Middle frontal gyrus (tissue), 1 donor: ENCODE measurements around the gene SUV39H1.

Source experiments
- DNase-seq: peaks from one replicate; pipeline ENCODE4 v3.0.0-alpha.2; 2015; ENCODE audit warnings: low spot score; ENCODE audit errors: extremely low spot score

SUV39H1 gene

GRCh38 chrX:48714573-48714972, 18.0 kb downstream of the SUV39H1 start:
- DNase-seq: no peak

GRCh38 chrX:48715072-48715471, 18.5 kb downstream of the SUV39H1 start:
- no peak for DNase-seq

GRCh38 chrX:48715876-48716502, 19.5 kb downstream of the SUV39H1 start:
- no peak for DNase-seq

- DNase-seq: no peak
These were observed 23.4 kb downstream of the SUV39H1 start for GRCh38 chrX:48719958-48720357.

- no peak for DNase-seq
These were observed 24.2 kb downstream of the SUV39H1 start for GRCh38 chrX:48720577-48721250.

GRCh38 chrX:48721916-48722315, 25.4 kb downstream of the SUV39H1 start:
- DNase-seq: no peak

GRCh38 chrX:48726596-48726995, 30.1 kb downstream of the SUV39H1 start:
- DNase-seq: no peak

GRCh38 chrX:48728653-48729052, 32.1 kb downstream of the SUV39H1 start:
- DNase-seq: no peak

- DNase-seq: no peak
These were observed 39.8 kb downstream of the SUV39H1 start for GRCh38 chrX:48736303-48736702.

GRCh38 chrX:48736878-48737212, 40.3 kb downstream of the SUV39H1 start:
- no peak for DNase-seq

GRCh38 chrX:48737213-48737938, 40.8 kb downstream of the SUV39H1 start:
- DNase-seq: peak; percentile 91

- no peak for DNase-seq
These were observed 41.4 kb downstream of the SUV39H1 start for GRCh38 chrX:48737940-48738339.

- DNase-seq: no peak
These were observed 45.3 kb downstream of the SUV39H1 start for GRCh38 chrX:48741834-48742233.

GRCh38 chrX:48745222-48745621, 48.7 kb downstream of the SUV39H1 start:
- DNase-seq: no peak

- no peak for DNase-seq
These were observed 51.0 kb downstream of the SUV39H1 start for GRCh38 chrX:48747415-48748016.

GRCh38 chrX:48749182-48749581, 52.6 kb downstream of the SUV39H1 start:
- no peak for DNase-seq

- no peak for DNase-seq
These were observed 54.8 kb downstream of the SUV39H1 start for GRCh38 chrX:48751343-48751742.

GRCh38 chrX:48752498-48752897, 56.0 kb downstream of the SUV39H1 start:
- DNase-seq: no peak

- no peak for DNase-seq
These were observed 57.2 kb downstream of the SUV39H1 start for GRCh38 chrX:48753708-48754228.

- DNase-seq: no peak
These were observed 57.7 kb downstream of the SUV39H1 start for GRCh38 chrX:48754238-48754637.
